GM18508 (cell line): ENCODE measurements around the gene DUSP8.

ENCODE experiments used
- ATAC-seq: cut with Tn5 transposase; IDR thresholded peaks from one replicate; pipeline ENCODE4 v1.9.1; 2021; ENCODE audit warnings: moderate number of reproducible peaks; ENCODE audit not compliant: insufficient read depth, unreplicated experiment

The DUSP8 gene

GRCh38 chr11:1566381-1567051 is 5.6 kb downstream of the DUSP8 start:
- no peak for ATAC-seq

- ATAC-seq, result no peak
These were observed 6.2 kb downstream of the DUSP8 start for GRCh38 chr11:1565904-1566247.

GRCh38 chr11:1565173-1565903 is 6.7 kb downstream of the DUSP8 start:
- no peak for ATAC-seq

GRCh38 chr11:1564535-1565172 is 7.4 kb downstream of the DUSP8 start:
- no peak for ATAC-seq

GRCh38 chr11:1563697-1564534 is 8.2 kb downstream of the DUSP8 start:
- ATAC-seq, result no peak

GRCh38 chr11:1563149-1563638 is 8.9 kb downstream of the DUSP8 start:
- no peak for ATAC-seq

- ATAC-seq, result no peak
These were observed 9.5 kb downstream of the DUSP8 start for GRCh38 chr11:1562469-1563148.

- no peak for ATAC-seq
These were observed 10.1 kb downstream of the DUSP8 start for GRCh38 chr11:1561955-1562354.

GRCh38 chr11:1561266-1561665 is 10.8 kb downstream of the DUSP8 start:
- ATAC-seq, result no peak

- no peak for ATAC-seq
These were observed 11.3 kb downstream of the DUSP8 start for GRCh38 chr11:1560649-1561251.

- ATAC-seq, result no peak
These were observed 11.9 kb downstream of the DUSP8 start for GRCh38 chr11:1560002-1560648.

- ATAC-seq, result no peak
These were observed 12.7 kb downstream of the DUSP8 start for GRCh38 chr11:1559111-1559951.

- ATAC-seq, result no peak
These were observed 13.3 kb downstream of the DUSP8 start for GRCh38 chr11:1558775-1559110.

GRCh38 chr11:1557904-1558774 is 13.9 kb downstream of the DUSP8 start:
- ATAC-seq, result no peak

- ATAC-seq, result no peak
These were observed 14.8 kb downstream of the DUSP8 start for GRCh38 chr11:1557051-1557884.

- no peak for ATAC-seq
These were observed 15.7 kb downstream of the DUSP8 start for GRCh38 chr11:1556278-1556902.
